ENCODE results near the gene CORO1A. TPM values are rescaled to one million over a fixed set of nuclear protein-coding genes. Genes with fewer than 3 reads are reported as not detected.
"Not testable (repeated sequence)": the region's sequence is repeated elsewhere in the genome, so short reads cannot be mapped to it uniquely, and the experiment has no call there.

Gene CORO1A

DNA sequence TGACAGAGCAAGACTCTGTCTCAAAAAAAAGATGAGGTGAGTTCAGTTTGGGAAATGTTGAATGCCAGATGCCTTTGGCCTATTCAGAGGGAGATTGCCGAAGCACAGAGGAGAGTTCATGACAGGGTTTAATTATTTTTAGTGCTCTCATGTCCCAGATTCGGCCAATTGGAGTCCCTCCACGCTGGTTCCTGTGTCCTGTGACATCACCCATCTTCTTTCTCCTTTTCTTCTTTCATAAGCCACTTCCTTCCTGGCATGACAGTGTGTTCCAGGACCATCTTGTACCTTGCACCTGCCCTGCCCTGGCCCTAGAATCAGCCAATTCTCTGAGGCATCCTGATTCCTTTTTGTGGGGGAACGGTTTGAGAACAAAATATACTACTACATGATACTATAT, 28.0 kb downstream of the CORO1A start:
- not testable (repeated sequence) for H3K4me1 ChIP-seq (ENCODE audit: control insufficient read depth, insufficient read depth, low read length); H3K4me2 ChIP-seq (ENCODE audit: low read length); H3K9ac ChIP-seq (ENCODE audit: low read depth, low read length); H3K36me3 ChIP-seq (ENCODE audit: insufficient read depth, low read length); H3K9me3 ChIP-seq (replicated peaks; ENCODE audit: low read length); H3K4me3 ChIP-seq (ENCODE audit: low read length); H3K27me3 ChIP-seq (ENCODE audit: control insufficient read depth, insufficient read depth, low read length)

GRCh38 chr16:30217082-30217481, 33.7 kb downstream of the CORO1A start:
- H3K9me3 ChIP-seq (replicated peaks; ENCODE audit: low read length); H3K4me2 ChIP-seq (ENCODE audit: low read length); H3K9ac ChIP-seq (ENCODE audit: low read depth, low read length); H3K4me3 ChIP-seq (ENCODE audit: low read length); H3K27me3 ChIP-seq (ENCODE audit: control insufficient read depth, insufficient read depth, low read length); H3K36me3 ChIP-seq (ENCODE audit: insufficient read depth, low read length); H3K4me1 ChIP-seq (ENCODE audit: control insufficient read depth, insufficient read depth, low read length): not testable (repeated sequence)

Small RNA genes lying within 50 kb of the gene (small RNA-seq; reads per million reads assigned to genes)
- gene AC106782.4: not detected

Measured in skeletal muscle satellite cell (primary cell).